AG20443 (cell line): Measurements from ENCODE around the gene NBAS.

Source experiments
- DNase-seq: peaks from one replicate; pipeline ENCODE4 v3.0.0; 2012; ENCODE audit warnings: low spot score, mixed read lengths

Gene NBAS

GRCh38 chr2:15560988-15561573 lies at the start of gene NBAS:
NBAS (minus strand) TSS chr2:15561334; CDS start chr2:15561304, 30 bp downstream.
- peak; percentile 93 for DNase-seq

GRCh38 chr2:15610430-15610952 lies 49.4 kb upstream of the NBAS start:
- no peak for DNase-seq

GRCh38 chr2:15609341-15610042 lies 48.4 kb upstream of the NBAS start:
- DNase-seq: no peak

GRCh38 chr2:15608392-15608761 lies 47.2 kb upstream of the NBAS start:
- DNase-seq: no peak

GRCh38 chr2:15607709-15608391 lies 46.7 kb upstream of the NBAS start:
- no peak for DNase-seq

- DNase-seq: no peak
Measured at GRCh38 chr2:15606481-15607441, 45.6 kb upstream of the NBAS start.

- DNase-seq: no peak
Measured at GRCh38 chr2:15605721-15606120, 44.6 kb upstream of the NBAS start.

- no peak for DNase-seq
Measured at GRCh38 chr2:15603948-15604347, 42.8 kb upstream of the NBAS start.

- no peak for DNase-seq
Measured at GRCh38 chr2:15603044-15603765, 42.1 kb upstream of the NBAS start.

GRCh38 chr2:15602393-15602792 lies 41.3 kb upstream of the NBAS start:
- DNase-seq: no peak

- DNase-seq: no peak
Measured at GRCh38 chr2:15601681-15602080, 40.5 kb upstream of the NBAS start.

- no peak for DNase-seq
Measured at GRCh38 chr2:15599994-15600393, 38.9 kb upstream of the NBAS start.

- DNase-seq: no peak
Measured at GRCh38 chr2:15596968-15597367, 35.8 kb upstream of the NBAS start.

- DNase-seq: no peak
Measured at GRCh38 chr2:15596350-15596749, 35.2 kb upstream of the NBAS start.

- no peak for DNase-seq
Measured at GRCh38 chr2:15595936-15596335, 34.8 kb upstream of the NBAS start.

- no peak for DNase-seq
Measured at GRCh38 chr2:15595342-15595905, 34.3 kb upstream of the NBAS start.

GRCh38 chr2:15594291-15595256 lies 33.4 kb upstream of the NBAS start:
- no peak for DNase-seq

GRCh38 chr2:15593327-15593705 lies 32.2 kb upstream of the NBAS start:
- DNase-seq: no peak

GRCh38 chr2:15591692-15592463 lies 30.7 kb upstream of the NBAS start, which contains the start of gene DDX1:
DDX1 (plus strand) TSS chr2:15591868; CDS start chr2:15591934, 66 bp downstream.
- peak; percentile 95 for DNase-seq
